IMR-90 (cell line): Measurements from ENCODE around the gene CASP1.

Experiments
- CTCF ChIP-seq: conservative IDR thresholded peaks from 2 replicates; pipeline ENCODE4 v1.5.1; 2012; ENCODE audit warnings: mild to moderate bottlenecking, low read depth, low read length, improper control_type of control experiment
- POLR2A ChIP-seq: IDR thresholded peaks from 2 replicates; pipeline ENCODE4 v1.6.1; 2012; ENCODE audit warnings: mild to moderate bottlenecking, low read depth, low read length

GRCh38 chr11:105034813-105035620, at the start of gene CASP1:
- no peak for TF ChIP-seq POLR2A
- TF ChIP-seq CTCF, result no peak
